Measurements from ENCODE around the gene NOLC1.

- TF ChIP-seq, protein P1, sequence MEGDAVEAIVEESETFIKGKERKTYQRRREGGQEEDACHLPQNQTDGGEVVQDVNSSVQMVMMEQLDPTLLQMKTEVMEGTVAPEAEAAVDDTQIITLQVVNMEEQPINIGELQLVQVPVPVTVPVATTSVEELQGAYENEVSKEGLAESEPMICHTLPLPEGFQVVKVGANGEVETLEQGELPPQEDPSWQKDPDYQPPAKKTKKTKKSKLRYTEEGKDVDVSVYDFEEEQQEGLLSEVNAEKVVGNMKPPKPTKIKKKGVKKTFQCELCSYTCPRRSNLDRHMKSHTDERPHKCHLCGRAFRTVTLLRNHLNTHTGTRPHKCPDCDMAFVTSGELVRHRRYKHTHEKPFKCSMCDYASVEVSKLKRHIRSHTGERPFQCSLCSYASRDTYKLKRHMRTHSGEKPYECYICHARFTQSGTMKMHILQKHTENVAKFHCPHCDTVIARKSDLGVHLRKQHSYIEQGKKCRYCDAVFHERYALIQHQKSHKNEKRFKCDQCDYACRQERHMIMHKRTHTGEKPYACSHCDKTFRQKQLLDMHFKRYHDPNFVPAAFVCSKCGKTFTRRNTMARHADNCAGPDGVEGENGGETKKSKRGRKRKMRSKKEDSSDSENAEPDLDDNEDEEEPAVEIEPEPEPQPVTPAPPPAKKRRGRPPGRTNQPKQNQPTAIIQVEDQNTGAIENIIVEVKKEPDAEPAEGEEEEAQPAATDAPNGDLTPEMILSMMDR (IDR thresholded peaks at IDR 0.05; ENCODE audit: insufficient read depth, low read length, poor library complexity, severe bottlenecking): no peak
- no peak for TF ChIP-seq EZH2phosphoT487 (conservative IDR thresholded peaks at IDR 0.05; ENCODE audit: low read length)
Observed at GRCh38 chr10:102195296-102195870, 43.2 kb downstream of the NOLC1 start.

All from SU-DHL-6 (cell line).